ENCODE data around the gene ANO2.

The ANO2 gene

DNA sequence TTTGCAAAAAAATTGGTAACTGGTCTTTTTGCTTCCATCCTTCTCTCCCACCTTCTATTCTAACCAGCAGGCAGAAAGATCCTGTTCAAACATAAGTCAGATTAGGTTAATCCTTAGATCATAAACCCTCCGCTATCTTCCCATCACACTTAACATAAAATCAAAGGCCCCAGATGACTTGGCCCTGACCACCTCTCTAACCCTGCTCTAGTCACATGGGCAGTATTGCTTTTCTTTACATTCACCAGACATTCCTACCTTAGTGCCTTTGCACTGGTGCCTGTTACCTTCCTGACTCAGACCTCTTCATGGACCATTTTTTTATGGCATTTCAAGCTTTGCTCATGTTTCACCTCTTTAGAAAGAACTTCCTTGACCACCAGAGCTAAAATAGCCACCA lies 429.6 kb downstream of the ANO2 start:
- no peak for DNase-seq (ENCODE audit: low read depth)

DNA sequence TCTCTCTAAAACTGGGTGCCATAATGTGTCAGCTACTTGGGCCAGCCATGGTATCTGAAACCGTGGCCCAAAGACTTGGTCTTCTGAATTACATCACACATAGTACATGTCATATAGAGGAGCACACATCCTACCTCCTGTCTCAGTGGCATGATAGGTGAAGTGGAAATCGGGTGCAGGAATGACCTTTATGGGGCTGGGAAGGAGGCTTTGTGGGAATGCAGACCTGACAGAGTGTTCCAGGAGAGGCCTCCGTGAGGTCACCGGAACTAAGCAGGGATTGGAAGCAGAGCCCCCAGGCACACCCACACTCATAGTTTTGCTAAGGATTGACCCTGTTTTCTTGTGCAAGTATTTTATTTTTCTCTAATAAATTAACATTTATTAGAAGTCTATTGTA lies 430.5 kb downstream of the ANO2 start:
- DNase-seq (ENCODE audit: low read depth) = no peak

DNA sequence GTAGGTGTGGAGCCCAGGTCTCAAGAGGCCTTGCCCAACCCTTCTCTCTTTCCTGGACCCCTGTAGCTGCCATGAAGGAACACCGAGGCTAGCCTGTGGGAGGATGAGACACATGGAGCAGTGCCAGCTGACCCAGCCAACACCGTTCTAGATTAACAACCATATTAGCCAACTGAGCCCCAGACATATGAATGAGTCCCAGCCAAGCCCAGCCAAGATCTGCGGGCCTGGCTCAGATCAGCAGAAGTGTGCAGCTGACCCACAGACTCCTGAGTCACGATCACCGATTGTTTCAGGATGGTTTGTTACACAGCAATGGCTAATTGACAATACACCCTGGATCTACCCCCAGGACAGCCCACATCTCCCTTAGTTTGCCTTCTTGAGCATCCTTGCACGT lies 431.0 kb downstream of the ANO2 start:
- DNase-seq (ENCODE audit: low read depth) = no peak

DNA sequence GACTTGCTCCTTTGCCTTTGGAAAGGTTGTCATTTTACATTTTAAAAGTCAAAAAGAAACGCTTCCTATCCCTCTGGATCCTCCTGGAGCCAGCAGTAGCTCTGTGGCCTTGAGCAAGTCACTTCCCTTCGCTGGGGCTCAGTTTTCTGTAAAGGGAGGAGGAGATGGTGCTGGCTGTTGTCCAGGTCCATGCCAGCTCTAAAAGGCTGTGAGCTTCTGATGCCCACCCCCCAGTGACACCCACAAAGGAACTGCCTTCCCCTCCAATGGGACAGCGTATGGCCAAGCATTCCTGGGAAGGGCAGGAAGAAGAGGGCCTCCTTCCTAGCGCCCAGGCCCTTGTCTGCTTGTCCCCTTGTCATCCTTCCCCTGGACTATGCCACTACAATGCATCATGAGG lies 431.7 kb downstream of the ANO2 start:
- no peak for DNase-seq (ENCODE audit: low read depth)

Measured in stimulated activated CD8-positive, alpha-beta memory T cell treated with anti-CD3 and anti-CD28 coated beads, Interleukin-7, amount 100 ng/mL, for 24 hours (primary cell).